Stimulated activated CD8-positive, alpha-beta memory T cell treated with anti-CD3 and anti-CD28 coated beads, Interleukin-7, amount 100 ng/mL, for 24 hours (primary cell): ENCODE measurements around the gene SFT2D3.
"Not testable (repeated sequence)": the region's sequence is repeated elsewhere in the genome, so short reads cannot be mapped to it uniquely, and the experiment has no call there.

Experiments used
- DNase-seq: peaks from one replicate; pipeline ENCODE4 v3.0.0-alpha.2; 2020; ENCODE audit warnings: low read depth

SFT2D3 gene

GRCh38 chr2:127743477-127744026, 42.3 kb downstream of the SFT2D3 start:
- DNase-seq, result no peak

DNA sequence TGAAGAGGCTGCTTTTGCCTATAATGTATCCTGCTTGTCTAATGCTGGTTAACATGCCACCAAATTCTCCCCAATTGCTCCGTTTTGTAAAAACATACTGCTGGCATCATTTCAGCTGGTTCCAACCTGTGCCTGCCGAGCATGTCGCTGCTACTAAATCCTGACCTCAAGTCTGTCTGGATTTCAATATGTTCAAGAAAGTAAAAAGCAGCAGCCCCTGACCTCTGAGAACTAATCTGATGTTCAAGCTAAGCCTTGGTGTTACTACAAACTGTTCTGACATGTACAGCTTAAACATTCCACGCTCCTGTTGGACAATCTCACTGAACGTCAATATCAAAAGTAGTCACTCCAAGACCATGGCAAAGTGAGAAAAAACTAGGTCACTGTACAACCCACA, 46.3 kb downstream of the SFT2D3 start:
- DNase-seq, result no peak

DNA sequence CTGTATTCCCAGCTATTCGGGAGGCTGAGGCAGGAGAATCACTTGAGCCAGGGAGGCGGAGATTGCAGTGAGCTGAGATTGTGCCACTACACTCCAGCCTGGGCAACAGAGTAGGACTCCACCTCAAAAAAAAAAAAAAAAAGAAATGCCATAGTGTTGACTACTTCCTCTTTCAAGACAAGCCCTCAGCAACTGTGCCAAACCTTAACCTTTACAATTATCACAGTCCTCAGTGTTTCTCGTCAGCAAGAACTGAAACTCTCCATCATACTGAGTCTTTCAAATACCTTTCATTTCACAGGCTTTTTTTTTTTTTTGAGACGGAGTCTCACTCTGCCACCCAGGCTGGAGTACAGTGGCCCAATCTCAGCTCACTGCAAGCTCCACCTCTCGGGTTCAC, 48.2 kb downstream of the SFT2D3 start:
- not testable (repeated sequence) for DNase-seq

DNA sequence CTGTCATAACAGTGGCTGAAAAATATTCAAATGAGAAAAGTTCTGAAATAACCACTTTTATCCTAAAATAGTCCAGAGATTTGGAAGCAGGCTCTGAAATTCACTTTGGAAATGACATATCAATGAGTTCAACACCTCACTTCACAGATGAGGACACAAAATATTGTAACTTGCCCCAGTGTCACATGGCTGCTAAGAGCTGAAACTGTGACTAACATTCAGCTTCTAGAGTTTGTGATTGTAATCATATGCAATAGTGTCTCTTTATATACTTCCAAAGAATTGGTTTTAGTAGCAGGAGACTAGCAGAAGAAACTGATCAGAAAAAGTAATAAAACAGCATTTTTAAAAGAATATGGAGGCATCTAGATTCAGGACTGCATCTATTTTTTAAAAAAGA, 52.1 kb downstream of the SFT2D3 start:
- no peak for DNase-seq

DNA sequence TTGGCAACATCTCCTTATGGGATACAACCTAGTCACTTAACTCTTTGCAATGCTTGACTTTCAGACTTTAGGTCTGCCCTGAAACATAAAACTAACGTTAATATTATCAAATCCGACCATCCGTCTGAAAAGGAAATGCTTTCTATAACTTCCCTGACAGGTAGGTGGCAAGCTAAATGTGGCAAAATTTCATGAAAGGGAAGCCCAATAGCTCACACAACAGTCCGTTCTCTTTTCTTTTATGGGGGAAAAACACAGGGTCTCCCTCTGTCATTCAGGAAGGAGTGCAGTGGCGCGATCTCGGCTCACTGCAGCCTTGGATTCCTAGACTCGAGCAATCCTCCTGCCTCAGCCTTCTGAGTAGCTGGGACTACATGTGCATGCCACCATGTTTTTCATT, 52.9 kb downstream of the SFT2D3 start:
- no peak for DNase-seq
